PC-9 (cell line): ENCODE measurements around the gene COL24A1. TPM values are rescaled to one million over a fixed set of nuclear protein-coding genes. Genes with fewer than 3 reads are reported as not detected.
"Not testable (repeated sequence)": the region's sequence is repeated elsewhere in the genome, so short reads cannot be mapped to it uniquely, and the experiment has no call there.

ENCODE experiments used
- BruUV-seq: library from RNA; stranded (reverse); fragments of 400-500 nt; replicated peaks from 2 replicates; lab custom pipeline; 2021; lab: Mats Ljungman, UMichigan
- CTCF ChIA-PET: fragments of 300-600 bp; sonication (Branson Sonifier 250); formaldehyde crosslinking; loops from one replicate; lab custom pipeline; 2022; ENCODE audit warnings: antibody characterized with exemption; lab: Charles Lee
- POLR2A ChIA-PET: fragments of 300-600 bp; sonication (Branson Sonifier 250); formaldehyde crosslinking; loops from one replicate; lab custom pipeline; 2022; ENCODE audit warnings: antibody characterized with exemption; ENCODE audit not compliant: unreplicated experiment; lab: Charles Lee
- DNase-seq, 2 experiments: peaks; one replicate each; pipeline versions ENCODE4 v3.0.0 to v3.0.0-alpha.2; 2015 to 2022; ENCODE audit warnings: mixed read lengths in 1 of 2
- H2AFZ ChIP-seq: fragments of 200-600 bp; sonication (generic); 2 replicates; pipeline ENCODE4 v1.8.1; 2017; ENCODE audit warnings: antibody characterized with exemption
- H3F3A ChIP-seq: fragments of 200-600 bp; sonication (generic); 2 replicates; pipeline ENCODE4 v1.8.1; 2017; ENCODE audit warnings: antibody characterized with exemption, mild to moderate bottlenecking, low read depth; ENCODE audit not compliant: insufficient read depth
- H3K27ac ChIP-seq: fragments of 200-600 bp; sonication (generic); 2 replicates; pipeline ENCODE4 v1.6.1; 2016; ENCODE audit warnings: mixed run types
- H3K27me3 ChIP-seq: fragments of 200-600 bp; sonication (generic); 2 replicates; pipeline ENCODE4 v1.6.1; 2016; ENCODE audit warnings: low read depth, mixed run types; ENCODE audit not compliant: insufficient read depth
- H3K36me3 ChIP-seq: fragments of 200-600 bp; sonication (generic); 2 replicates; pipeline ENCODE4 v1.6.1; 2016; ENCODE audit warnings: low read depth, mixed run types
- H3K4me1 ChIP-seq: fragments of 200-600 bp; sonication (generic); replicated peaks from 2 replicates; pipeline ENCODE4 v1.6.1; 2016; ENCODE audit warnings: mixed run types; ENCODE audit not compliant: insufficient read depth
- H3K4me2 ChIP-seq: fragments of 200-600 bp; sonication (generic); 2 replicates; pipeline ENCODE4 v1.6.1; 2017; ENCODE audit warnings: mixed run types
- H3K4me3 ChIP-seq: fragments of 200-600 bp; sonication (generic); 2 replicates; pipeline ENCODE4 v1.6.1; 2016; ENCODE audit warnings: mixed run types
- H3K79me2 ChIP-seq: fragments of 200-600 bp; sonication (generic); 2 replicates; pipeline ENCODE4 v1.6.1; 2017; ENCODE audit warnings: low read depth, mixed run types
- H3K9me2 ChIP-seq: fragments of 200-600 bp; sonication (generic); 2 replicates; pipeline ENCODE4 v1.8.1; 2017; ENCODE audit warnings: mild to moderate bottlenecking; ENCODE audit not compliant: insufficient read depth
- H3K9me3 ChIP-seq: fragments of 200-600 bp; sonication (generic); 2 replicates; pipeline ENCODE4 v1.8.1; 2016; ENCODE audit warnings: low read depth; ENCODE audit not compliant: insufficient read depth
- H4K20me1 ChIP-seq: fragments of 200-600 bp; sonication (generic); 2 replicates; pipeline ENCODE4 v1.8.1; 2017; ENCODE audit not compliant: insufficient read depth
- EZH2 ChIP-seq: fragments of 200-600 bp; sonication (generic); IDR thresholded peaks from 2 replicates; pipeline ENCODE4 v1.8.0; 2017; ENCODE audit warnings: antibody characterized with exemption, low read depth
- intact Hi-C: fragments of 100-400 bp; cut with micrococcal nuclease; formaldehyde crosslinking; loops from one replicate; pipeline ENCODE4 v1.10.0; 2022; ENCODE audit not compliant: unreplicated experiment
- total RNA-seq: library from RNA; stranded (reverse); gene quantifications from 2 replicates; pipeline ENCODE4 v1.2.3, GENCODE V29; 2021
- TF ChIP-seq, protein P1 (sequence below): fragments of 200-600 bp; sonication (generic); conservative IDR thresholded peaks from 2 replicates; pipeline ENCODE4 v1.6.1; 2017; ENCODE audit warnings: mixed run types, antibody characterized with exemption, mild to moderate bottlenecking, moderate library complexity

The COL24A1 gene
- total RNA-seq, 1 experiment from 2014 or later, result 0.15 TPM

DNA sequence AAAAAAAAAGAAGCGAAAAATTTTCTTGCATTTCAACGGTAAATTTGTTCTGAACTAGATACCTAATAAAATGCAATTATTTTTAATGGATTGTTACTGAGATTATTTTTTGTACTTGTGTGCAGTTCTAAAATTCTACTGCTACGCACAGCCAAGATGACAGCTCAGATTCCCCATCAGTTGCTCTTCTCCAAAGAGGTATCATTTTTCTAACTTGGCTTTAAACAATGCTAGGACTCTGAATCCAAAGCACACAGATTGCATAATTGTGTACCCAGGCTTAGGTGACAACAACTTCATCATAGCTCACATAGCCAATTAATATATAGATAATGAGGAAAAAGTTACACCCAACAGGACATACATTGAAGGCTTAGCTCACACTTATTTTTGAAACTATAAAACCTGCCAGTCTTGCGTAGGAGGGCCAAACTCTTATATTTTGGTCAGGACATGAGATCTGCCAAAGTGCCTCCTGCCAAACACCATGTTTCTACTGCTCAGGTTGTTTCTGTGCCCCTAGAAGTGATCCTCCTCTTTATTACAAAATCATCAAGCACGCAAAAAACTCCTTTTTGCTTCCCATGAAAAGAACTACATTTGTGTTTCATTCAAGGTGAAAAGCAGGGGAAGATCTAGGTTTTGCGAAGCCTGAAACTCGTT lies 437.8 kb downstream of the COL24A1 start:
- H3K9me2 ChIP-seq, result no peaks in the 10 kb centered on the region
- BruUV-seq, result no TSS peak
- no peak overlapping the region for H3K27ac ChIP-seq
- no peak overlapping the region for H3K4me2 ChIP-seq
- no peak for TF ChIP-seq EZH2
- TF ChIP-seq, protein P1, sequence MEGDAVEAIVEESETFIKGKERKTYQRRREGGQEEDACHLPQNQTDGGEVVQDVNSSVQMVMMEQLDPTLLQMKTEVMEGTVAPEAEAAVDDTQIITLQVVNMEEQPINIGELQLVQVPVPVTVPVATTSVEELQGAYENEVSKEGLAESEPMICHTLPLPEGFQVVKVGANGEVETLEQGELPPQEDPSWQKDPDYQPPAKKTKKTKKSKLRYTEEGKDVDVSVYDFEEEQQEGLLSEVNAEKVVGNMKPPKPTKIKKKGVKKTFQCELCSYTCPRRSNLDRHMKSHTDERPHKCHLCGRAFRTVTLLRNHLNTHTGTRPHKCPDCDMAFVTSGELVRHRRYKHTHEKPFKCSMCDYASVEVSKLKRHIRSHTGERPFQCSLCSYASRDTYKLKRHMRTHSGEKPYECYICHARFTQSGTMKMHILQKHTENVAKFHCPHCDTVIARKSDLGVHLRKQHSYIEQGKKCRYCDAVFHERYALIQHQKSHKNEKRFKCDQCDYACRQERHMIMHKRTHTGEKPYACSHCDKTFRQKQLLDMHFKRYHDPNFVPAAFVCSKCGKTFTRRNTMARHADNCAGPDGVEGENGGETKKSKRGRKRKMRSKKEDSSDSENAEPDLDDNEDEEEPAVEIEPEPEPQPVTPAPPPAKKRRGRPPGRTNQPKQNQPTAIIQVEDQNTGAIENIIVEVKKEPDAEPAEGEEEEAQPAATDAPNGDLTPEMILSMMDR, result no peak
- intact Hi-C loops, result no loop called here
- H3K4me1 ChIP-seq, result no peaks in the 10 kb centered on the region
- no peaks in the 10 kb centered on the region for H3K27me3 ChIP-seq
- H3F3A ChIP-seq, result no peaks in the 10 kb centered on the region
- H3K79me2 ChIP-seq, result no peaks in the 10 kb centered on the region
- H3K36me3 ChIP-seq, result no peaks in the 10 kb centered on the region; the same call in 1 of the 2 replicates
- ChIA-PET POLR2A (interaction anchor here (0.6 kb wide), 1 partner anchor 11 kb away, joined by 3 read pairs; the partner anchor contains the start of gene ZNHIT6), CTCF (no interaction called here)
- H3K9me3 ChIP-seq, result peaks cover 33% of the 10 kb centered on the region
- no peaks in the 10 kb centered on the region for H4K20me1 ChIP-seq
- DNase-seq, result no peak
- no peak overlapping the region for H2AFZ ChIP-seq
- no peak overlapping the region for H3K4me3 ChIP-seq

DNA sequence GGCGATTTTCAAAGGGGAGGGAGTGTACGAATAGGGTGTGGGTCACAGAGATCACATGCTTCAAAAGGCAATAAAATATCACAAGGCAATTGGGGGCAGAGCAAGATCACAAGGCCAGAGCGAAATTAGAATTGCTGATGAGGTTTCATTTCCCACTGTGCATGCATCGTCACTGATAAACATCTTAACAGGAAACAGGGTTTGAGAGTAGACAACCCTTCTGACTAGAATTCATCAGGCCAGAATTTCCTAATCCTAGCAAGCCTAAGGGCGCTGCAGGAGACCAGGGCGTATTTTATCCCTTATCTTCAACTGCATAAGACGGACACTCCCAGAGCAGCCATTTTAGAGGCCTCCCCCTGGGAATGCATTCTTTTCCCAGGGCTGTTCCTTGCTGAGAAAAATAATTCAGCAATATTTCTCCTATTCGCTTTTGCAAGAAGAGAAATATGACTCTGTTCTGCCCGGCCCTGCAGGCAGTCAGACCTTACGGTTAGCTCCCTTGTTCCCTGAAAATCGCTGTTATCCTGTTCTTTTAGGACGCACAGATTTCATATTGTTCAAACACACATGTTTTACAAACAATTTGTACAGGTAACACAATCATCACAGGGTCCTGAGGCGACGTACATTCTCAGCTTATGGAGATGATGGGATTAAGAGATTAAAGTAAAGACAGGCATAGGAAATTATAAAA lies 442.0 kb downstream of the COL24A1 start:
- H3K4me1 ChIP-seq, H3K4me2 ChIP-seq, H3K9me2 ChIP-seq, H2AFZ ChIP-seq, H3K36me3 ChIP-seq, H3K27ac ChIP-seq, CTCF ChIA-PET, H3K4me3 ChIP-seq, intact Hi-C loops, DNase-seq, BruUV-seq, H4K20me1 ChIP-seq, H3K27me3 ChIP-seq, POLR2A ChIA-PET, H3F3A ChIP-seq, H3K79me2 ChIP-seq: not testable (repeated sequence)
- peaks cover 23% of the 10 kb centered on the region; the same call in 1 of the 2 replicates for H3K9me3 ChIP-seq

DNA sequence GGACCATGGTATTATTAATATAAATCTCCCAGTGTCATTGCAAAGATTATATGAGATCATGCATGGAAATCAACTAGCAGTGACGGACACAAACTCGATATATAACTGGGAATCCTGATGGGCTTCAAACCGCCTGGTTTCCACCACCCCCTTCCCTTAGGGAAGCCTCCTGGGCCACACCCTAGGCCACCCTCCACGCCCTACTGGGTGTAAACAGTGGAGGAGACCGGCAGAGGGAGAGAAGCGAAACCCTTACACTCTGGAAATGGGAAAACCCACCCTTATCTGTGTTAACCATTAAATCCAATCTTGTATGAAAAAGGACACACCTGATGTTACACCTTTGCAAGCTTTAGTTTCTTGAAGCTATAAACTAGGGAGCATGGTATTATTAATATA lies 447.7 kb downstream of the COL24A1 start:
- intact Hi-C loops, result loop anchor here (1.0 to 5.0 kb wide), 5 partner anchors 102 to 401 kb away; no protein-coding TSS in a partner anchor
- Histone ChIP-seq H3K27ac (peak overlapping the region; percentile 67), H3K4me2 (peak overlapping the region; percentile 84), H3F3A (peaks cover 8% of the 10 kb centered on the region; the same call in 1 of the 2 replicates), H3K4me1 (peaks cover 22% of the 10 kb centered on the region), H3K79me2 (peaks cover 40% of the 10 kb centered on the region), H3K9me3 (peaks cover 7% of the 10 kb centered on the region; the same call in 1 of the 2 replicates), H3K27me3 (no peaks in the 10 kb centered on the region), H3K4me3 (peak overlapping the region; percentile 79), H3K36me3 (peaks cover 21% of the 10 kb centered on the region), H3K9me2 (no peaks in the 10 kb centered on the region), H4K20me1 (no peaks in the 10 kb centered on the region), H2AFZ (peak overlapping the region; percentile 94)
- BruUV-seq, result TSS peak; percentile 83
- DNase-seq, result peak in 1 of 2 experiments; percentile 3
- ChIA-PET CTCF (interaction anchor here (0.6 to 1.3 kb wide), 6 partner anchors 9 to 406 kb away, joined by 3 to 10 read pairs (median 4); no protein-coding TSS in a partner anchor), POLR2A (interaction anchor here (0.6 to 1.0 kb wide), 5 partner anchors 10 to 147 kb away, joined by 3 to 4 read pairs (median 3); no protein-coding TSS in a partner anchor)
- TF ChIP-seq, protein P1, result peak; percentile 47; the same call in 1 of the 2 replicates
- TF ChIP-seq EZH2, result no peak
